Fibroblast of skin of left biceps (primary cell): ENCODE measurements around the gene NFIA.
A peak's percentile ranks its signal among the peaks of the same experiment; 100 is the strongest.

Experiments used
- DNase-seq, 2 experiments: peaks; one replicate each; pipeline ENCODE4 v3.0.0-alpha.2; 2013; ENCODE audit warnings: low read depth in 2 of 2

The NFIA gene

GRCh38 chr1:61083807-61084440 lies 1.6 kb downstream of the NFIA start:
- no peak for DNase-seq

GRCh38 chr1:61084491-61085031 lies 2.2 kb downstream of the NFIA start:
- DNase-seq, result no peak

GRCh38 chr1:61085206-61085982 lies 3.0 kb downstream of the NFIA start:
- DNase-seq, result no peak

GRCh38 chr1:61085983-61086644 lies 3.8 kb downstream of the NFIA start:
- no peak for DNase-seq

- no peak for DNase-seq
Observed at GRCh38 chr1:61087571-61087970, 5.2 kb downstream of the NFIA start.

GRCh38 chr1:61088163-61088974 lies 6.0 kb downstream of the NFIA start:
- DNase-seq, result no peak

- no peak for DNase-seq
Observed at GRCh38 chr1:61089338-61089737, 7.0 kb downstream of the NFIA start.

GRCh38 chr1:61089741-61090140 lies 7.4 kb downstream of the NFIA start:
- no peak for DNase-seq

- DNase-seq, result no peak
Observed at GRCh38 chr1:61090546-61091202, 8.3 kb downstream of the NFIA start.

GRCh38 chr1:61091455-61091854 lies 9.1 kb downstream of the NFIA start:
- no peak for DNase-seq

- no peak for DNase-seq
Observed at GRCh38 chr1:61092642-61093041, 10.3 kb downstream of the NFIA start.

- DNase-seq, result no peak
Observed at GRCh38 chr1:61093525-61094137, 11.3 kb downstream of the NFIA start.

- no peak for DNase-seq
Observed at GRCh38 chr1:61094677-61095469, 12.5 kb downstream of the NFIA start.

GRCh38 chr1:61095470-61095812 lies 13.1 kb downstream of the NFIA start:
- no peak for DNase-seq

GRCh38 chr1:61097317-61097716 lies 15.0 kb downstream of the NFIA start:
- DNase-seq, result peak; percentile 52 to 69

- DNase-seq, result no peak
Observed at GRCh38 chr1:61097722-61098121, 15.4 kb downstream of the NFIA start.

GRCh38 chr1:61098333-61098732 lies 16.0 kb downstream of the NFIA start:
- DNase-seq, result no peak

GRCh38 chr1:61098906-61099437 lies 16.6 kb downstream of the NFIA start:
- no peak for DNase-seq

- no peak for DNase-seq
Observed at GRCh38 chr1:61100578-61100977, 18.2 kb downstream of the NFIA start.

- DNase-seq, result no peak
Observed at GRCh38 chr1:61101536-61101935, 19.2 kb downstream of the NFIA start.
